Neuronal stem cell (in vitro differentiated cells): ENCODE measurements around the gene SLIT3.

Source experiments
- DNase-seq: peaks from one replicate; pipeline ENCODE4 v3.0.0-alpha.2; 2013; ENCODE audit warnings: low spot score
- H2AFZ ChIP-seq: one replicate; pipeline ENCODE4 v1.6.1; 2013; ENCODE audit warnings: mild to moderate bottlenecking, low read length, inconsistent platforms
- H2AK5ac ChIP-seq: 2 replicates; pipeline ENCODE4 v1.6.1; 2013; ENCODE audit warnings: low read depth, mild to moderate bottlenecking, inconsistent platforms, low read length, moderate library complexity, mixed read lengths
- H2BK120ac ChIP-seq: 2 replicates; pipeline ENCODE4 v1.6.1; 2013; ENCODE audit warnings: low read depth, mild to moderate bottlenecking, inconsistent platforms, low read length, moderate library complexity, mixed read lengths
- H2BK12ac ChIP-seq: one replicate; pipeline ENCODE4 v1.6.1; 2013; ENCODE audit warnings: low read length, inconsistent platforms
- H2BK15ac ChIP-seq: 2 replicates; pipeline ENCODE4 v1.6.1; 2013; ENCODE audit warnings: mild to moderate bottlenecking, low read length, inconsistent platforms, mixed read lengths
- H2BK5ac ChIP-seq: one replicate; pipeline ENCODE4 v1.6.1; 2013; ENCODE audit warnings: inconsistent platforms, mild to moderate bottlenecking, low read length, moderate library complexity
- H3K14ac ChIP-seq: one replicate; pipeline ENCODE4 v1.6.1; 2013; ENCODE audit warnings: low read length, inconsistent platforms
- H3K18ac ChIP-seq: 2 replicates; pipeline ENCODE4 v1.6.1; 2013; ENCODE audit warnings: low read length, inconsistent platforms
- H3K23ac ChIP-seq: 2 replicates; pipeline ENCODE4 v1.6.1; 2013; ENCODE audit warnings: low read depth, mild to moderate bottlenecking, mixed read lengths, low read length, inconsistent platforms; ENCODE audit not compliant: poor library complexity
- H3K27ac ChIP-seq: replicated peaks from 3 replicates; pipeline ENCODE4 v1.5.1; 2013; ENCODE audit warnings: low read length, inconsistent platforms
- H3K27me3 ChIP-seq, 3 experiments: 2 replicates each; pipeline ENCODE4 v1.6.1; 2013; ENCODE audit warnings: low read length in 3 of 3, mild to moderate bottlenecking in 2 of 3, inconsistent platforms in 1 of 3, low read depth in 1 of 3, mixed read lengths in 1 of 3, moderate library complexity in 1 of 3; ENCODE audit not compliant: control insufficient read depth in 3 of 3, insufficient read depth in 3 of 3
- H3K36me3 ChIP-seq, 2 donors: replicated peaks in 1 of 2; 2 replicates each; pipeline ENCODE4 v1.6.1; 2013; ENCODE audit warnings: low read length in 2 of 2; ENCODE audit not compliant: control insufficient read depth in 2 of 2, insufficient read depth in 2 of 2
- H3K4ac ChIP-seq: 2 replicates; pipeline ENCODE4 v1.6.1; 2013; ENCODE audit warnings: inconsistent platforms, mild to moderate bottlenecking, low read length, moderate library complexity
- H3K4me1 ChIP-seq, 2 donors: 1 replicate in 1 of 2; 2 replicates in 1 of 2; pipeline ENCODE4 v1.6.1; 2013; ENCODE audit warnings: low read length in 2 of 2, low read depth in 1 of 2; ENCODE audit not compliant: control insufficient read depth in 2 of 2, insufficient read depth in 1 of 2
- H3K4me2 ChIP-seq: one replicate; pipeline ENCODE4 v1.6.1; 2013; ENCODE audit warnings: mild to moderate bottlenecking, low read length, inconsistent platforms; ENCODE audit not compliant: insufficient read depth, poor library complexity, severe bottlenecking
- H3K4me3 ChIP-seq, 2 donors: 2 replicates each; pipeline ENCODE4 v1.5.1; 2013; ENCODE audit warnings: low read length in 2 of 2, mild to moderate bottlenecking in 2 of 2, inconsistent platforms in 1 of 2, moderate library complexity in 1 of 2
- H3K79me1 ChIP-seq: one replicate; pipeline ENCODE4 v1.6.1; 2013; ENCODE audit warnings: low read depth, mild to moderate bottlenecking, inconsistent platforms, low read length, moderate library complexity
- H3K9ac ChIP-seq: one replicate; pipeline ENCODE4 v1.6.1; 2013; ENCODE audit warnings: mild to moderate bottlenecking, low read depth, low read length, inconsistent platforms; ENCODE audit not compliant: poor library complexity
- H3K9me3 ChIP-seq, 2 donors: replicated peaks in 1 of 2; 2 replicates each; pipeline versions ENCODE3 to v1.6.1; 2013; ENCODE audit warnings: low read length in 2 of 2, mild to moderate bottlenecking in 2 of 2, inconsistent platforms in 1 of 2, low read depth in 1 of 2, mixed read lengths in 1 of 2, moderate library complexity in 1 of 2; ENCODE audit not compliant: control insufficient read depth in 2 of 2, insufficient read depth in 1 of 2
- H4K8ac ChIP-seq: one replicate; pipeline ENCODE4 v1.6.1; 2013; ENCODE audit warnings: low read depth, mild to moderate bottlenecking, inconsistent platforms, low read length, moderate library complexity
- H4K91ac ChIP-seq: one replicate; pipeline ENCODE4 v1.6.1; 2013; ENCODE audit warnings: low read length, low read depth, mild to moderate bottlenecking, inconsistent platforms; ENCODE audit not compliant: poor library complexity
- WGBS, 2 donors: extraction: QIAGEN DNeasy Blood & Tissue Kit; methylation state at CpG; one replicate each; pipeline ENCODE4 v1.1.7; 2013; ENCODE audit warnings: missing lambda C conversion rate in 2 of 2, mixed read lengths in 1 of 2; ENCODE audit not compliant: insufficient read length in 2 of 2, insufficient replicate concordance in 1 of 2; ENCODE audit errors: extremely low coverage in 2 of 2; 5-methylcytosine and 5-hydroxymethylcytosine counted together

SLIT3 gene

GRCh38 chr5:169185626-169186025 lies 115.3 kb downstream of the SLIT3 start:
- Histone ChIP-seq H2AFZ (no peak overlapping the region), H3K27me3 (no peaks in the 10 kb centered on the region), H2BK15ac (no peak overlapping the region), H3K18ac (no peak overlapping the region), H3K9me3 (no peaks in the 10 kb centered on the region), H4K91ac (no peak overlapping the region), H3K9ac (no peak overlapping the region), H2BK12ac (no peak overlapping the region), H3K4me1 (peaks cover 0 to 2% of the 10 kb centered on the region in 2 donors), H3K14ac (no peak overlapping the region), H3K4me3 (no peak overlapping the region), H2BK120ac (no peak overlapping the region), H3K4me2 (no peak overlapping the region), H2AK5ac (no peak overlapping the region), H4K8ac (no peak overlapping the region), H2BK5ac (no peak overlapping the region), H3K23ac (no peak overlapping the region), H3K36me3 (no peaks in the 10 kb centered on the region), H3K79me1 (no peaks in the 10 kb centered on the region), H3K4ac (no peak overlapping the region), H3K27ac (no peak overlapping the region)
- DNase-seq: no peak
- WGBS, 2 donors: no CpG with 5 or more reads among the region's 3 CpGs

DNA sequence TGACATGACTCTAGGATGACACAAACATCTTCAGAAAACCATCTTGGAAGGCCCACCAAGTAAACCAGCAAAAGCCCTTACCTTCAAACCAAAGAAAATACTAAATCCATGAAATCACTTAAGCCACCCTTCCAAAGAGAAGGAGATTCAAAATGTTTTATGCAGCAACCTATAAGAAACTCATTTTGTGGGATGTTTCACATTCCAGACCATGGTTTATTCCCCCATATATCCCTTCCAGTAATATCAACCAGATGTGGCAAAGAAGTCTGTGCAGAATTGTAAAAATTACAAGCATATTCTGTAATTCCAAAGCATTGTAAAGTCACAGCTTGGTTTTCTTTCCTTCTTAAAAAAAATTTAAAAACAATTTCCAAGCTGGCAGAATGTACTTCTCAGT lies 117.4 kb downstream of the SLIT3 start:
- no peaks in the 10 kb centered on the region for H3K27me3 ChIP-seq
- DNase-seq: no peak
- no peak overlapping the region for H2AK5ac ChIP-seq
- H2BK5ac ChIP-seq: no peak overlapping the region
- H3K79me1 ChIP-seq: no peaks in the 10 kb centered on the region
- no peak overlapping the region for H4K91ac ChIP-seq
- H3K4me2 ChIP-seq: no peak overlapping the region
- no peak overlapping the region for H2BK12ac ChIP-seq
- no peak overlapping the region for H3K9ac ChIP-seq
- no peak overlapping the region for H2BK120ac ChIP-seq
- no peak overlapping the region for H2AFZ ChIP-seq
- H3K27ac ChIP-seq: no peak overlapping the region
- H3K4me3 ChIP-seq: no peak overlapping the region
- H3K14ac ChIP-seq: no peak overlapping the region
- no peak overlapping the region for H3K18ac ChIP-seq
- peaks cover 0 to 2% of the 10 kb centered on the region in 2 donors for H3K4me1 ChIP-seq
- H3K23ac ChIP-seq: no peak overlapping the region
- H3K36me3 ChIP-seq: no peaks in the 10 kb centered on the region
- no peak overlapping the region for H4K8ac ChIP-seq
- H2BK15ac ChIP-seq: no peak overlapping the region
- no peaks in the 10 kb centered on the region for H3K9me3 ChIP-seq
- H3K4ac ChIP-seq: no peak overlapping the region

GRCh38 chr5:169182797-169183196 lies 118.1 kb downstream of the SLIT3 start:
- H3K36me3 ChIP-seq: no peaks in the 10 kb centered on the region
- H3K4ac ChIP-seq: no peak overlapping the region
- no peak overlapping the region for H3K4me2 ChIP-seq
- no peak overlapping the region for H3K9ac ChIP-seq
- no peak overlapping the region for H2AFZ ChIP-seq
- H2BK12ac ChIP-seq: no peak overlapping the region
- no peak overlapping the region for H4K8ac ChIP-seq
- no peak overlapping the region for H3K14ac ChIP-seq
- H3K9me3 ChIP-seq: no peaks in the 10 kb centered on the region
- DNase-seq: no peak
- no peak overlapping the region for H2AK5ac ChIP-seq
- no peak overlapping the region for H2BK15ac ChIP-seq
- no peak overlapping the region for H2BK120ac ChIP-seq
- no peak overlapping the region for H3K23ac ChIP-seq
- no peaks in the 10 kb centered on the region for H3K79me1 ChIP-seq
- no peak overlapping the region for H3K4me3 ChIP-seq
- no CpG with 5 or more reads among the region's 4 CpGs for WGBS, 2 donors
- no peaks in the 10 kb centered on the region for H3K27me3 ChIP-seq
- H3K27ac ChIP-seq: no peak overlapping the region
- no peak overlapping the region for H3K18ac ChIP-seq
- H2BK5ac ChIP-seq: no peak overlapping the region
- H4K91ac ChIP-seq: no peak overlapping the region
- H3K4me1 ChIP-seq: peaks cover 0 to 2% of the 10 kb centered on the region in 2 donors

GRCh38 chr5:169181814-169182213 lies 119.1 kb downstream of the SLIT3 start:
- no peak overlapping the region for H3K4me3 ChIP-seq
- no peaks in the 10 kb centered on the region for H3K27me3 ChIP-seq
- no peaks in the 10 kb centered on the region for H3K36me3 ChIP-seq
- H4K8ac ChIP-seq: no peak overlapping the region
- no peak overlapping the region for H2BK15ac ChIP-seq
- no peak overlapping the region for H3K4me2 ChIP-seq
- H2AFZ ChIP-seq: no peak overlapping the region
- no peak overlapping the region for H3K27ac ChIP-seq
- H4K91ac ChIP-seq: no peak overlapping the region
- no peaks in the 10 kb centered on the region for H3K79me1 ChIP-seq
- no CpG with 5 or more reads among the region's 8 CpGs for WGBS, 2 donors
- no peak overlapping the region for H2BK12ac ChIP-seq
- peaks cover 0 to 3% of the 10 kb centered on the region in 2 donors for H3K4me1 ChIP-seq
- no peaks in the 10 kb centered on the region for H3K9me3 ChIP-seq
- H3K14ac ChIP-seq: no peak overlapping the region
- H3K4ac ChIP-seq: no peak overlapping the region
- no peak overlapping the region for H2AK5ac ChIP-seq
- no peak overlapping the region for H2BK5ac ChIP-seq
- no peak overlapping the region for H3K23ac ChIP-seq
- no peak overlapping the region for H3K18ac ChIP-seq
- H3K9ac ChIP-seq: no peak overlapping the region
- DNase-seq: no peak
- no peak overlapping the region for H2BK120ac ChIP-seq
